ENCODE measurements around the gene MAPKAP1.
A peak's percentile ranks its signal among the peaks of the same experiment; 100 is the strongest.

DNA sequence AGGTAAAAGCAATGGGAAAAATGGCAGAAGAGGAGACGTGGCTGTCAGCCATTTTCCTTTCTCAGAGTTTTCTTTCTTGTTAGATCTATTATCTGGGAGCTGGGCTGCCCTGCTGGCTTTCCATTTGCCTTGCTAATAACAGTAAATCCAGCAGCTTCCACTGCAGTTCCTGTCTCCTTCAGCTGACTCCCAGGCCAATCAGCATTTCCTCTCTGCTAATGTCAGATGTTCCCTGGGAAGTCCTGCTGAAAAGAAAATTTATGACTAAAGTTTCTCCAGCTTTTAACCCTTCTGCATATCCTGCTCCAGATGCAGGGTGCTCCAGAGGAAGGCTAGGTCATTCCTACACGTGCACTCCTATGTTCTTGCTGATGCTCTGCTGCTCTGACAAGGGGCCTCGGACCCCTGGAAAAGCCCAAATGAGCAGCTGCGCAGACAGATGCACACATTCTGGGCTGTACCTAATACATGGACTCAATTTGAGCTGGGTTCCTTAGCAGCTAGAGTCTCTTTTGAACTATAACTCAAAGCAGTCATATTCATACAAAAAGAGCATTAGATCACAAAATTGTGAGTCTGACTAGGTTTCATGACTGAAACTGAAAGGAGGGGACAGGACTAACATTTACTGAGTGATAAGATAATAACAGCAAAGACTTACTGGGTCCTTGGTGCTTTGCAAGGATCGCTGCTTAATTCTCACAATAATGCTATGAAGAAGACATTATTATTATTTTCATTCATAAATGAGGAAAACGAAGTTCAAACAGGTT, 182.2 kb downstream of the MAPKAP1 start:
- TF ChIP-seq, protein P1, sequence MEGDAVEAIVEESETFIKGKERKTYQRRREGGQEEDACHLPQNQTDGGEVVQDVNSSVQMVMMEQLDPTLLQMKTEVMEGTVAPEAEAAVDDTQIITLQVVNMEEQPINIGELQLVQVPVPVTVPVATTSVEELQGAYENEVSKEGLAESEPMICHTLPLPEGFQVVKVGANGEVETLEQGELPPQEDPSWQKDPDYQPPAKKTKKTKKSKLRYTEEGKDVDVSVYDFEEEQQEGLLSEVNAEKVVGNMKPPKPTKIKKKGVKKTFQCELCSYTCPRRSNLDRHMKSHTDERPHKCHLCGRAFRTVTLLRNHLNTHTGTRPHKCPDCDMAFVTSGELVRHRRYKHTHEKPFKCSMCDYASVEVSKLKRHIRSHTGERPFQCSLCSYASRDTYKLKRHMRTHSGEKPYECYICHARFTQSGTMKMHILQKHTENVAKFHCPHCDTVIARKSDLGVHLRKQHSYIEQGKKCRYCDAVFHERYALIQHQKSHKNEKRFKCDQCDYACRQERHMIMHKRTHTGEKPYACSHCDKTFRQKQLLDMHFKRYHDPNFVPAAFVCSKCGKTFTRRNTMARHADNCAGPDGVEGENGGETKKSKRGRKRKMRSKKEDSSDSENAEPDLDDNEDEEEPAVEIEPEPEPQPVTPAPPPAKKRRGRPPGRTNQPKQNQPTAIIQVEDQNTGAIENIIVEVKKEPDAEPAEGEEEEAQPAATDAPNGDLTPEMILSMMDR (IDR thresholded peaks at IDR 0.05; ENCODE audit: poor library complexity, severe bottlenecking), result no peak
- TF ChIP-seq MXI1 (conservative IDR thresholded peaks at IDR 0.05; ENCODE audit: poor library complexity, severe bottlenecking) (no peak), REST (IDR thresholded peaks at IDR 0.05; ENCODE audit: borderline replicate concordance) (peak; percentile 26), TAF1 (IDR thresholded peaks at IDR 0.05; ENCODE audit: low read depth) (no peak)
